T47D (cell line): ENCODE measurements around the gene FAM200C.

ENCODE experiments used
- DNase-seq, 2 experiments: peaks; one replicate each; pipeline versions ENCODE4 v3.0.0 to v3.0.0-alpha.2; 2011 to 2012; ENCODE audit warnings: low read depth in 1 of 2, low spot score in 1 of 2
- JUND ChIP-seq: IDR thresholded peaks from 2 replicates; pipeline ENCODE4 v1.6.1; 2012; ENCODE audit warnings: low read depth
- in situ Hi-C: cut with HindIII; loops from 2 replicates; pipeline ENCODE4 v1.10.0; 2016; ENCODE audit warnings: low sequenced_read_pairs, low pct_unique_long_range_greater_than_20kb

The FAM200C gene

GRCh38 chr5:160397492-160397891 lies 2.4 kb downstream of the FAM200C start:
- in situ Hi-C loops: no loop called here
- no peak for TF ChIP-seq JUND

GRCh38 chr5:160395111-160395510 lies 4.7 kb downstream of the FAM200C start:
- in situ Hi-C loops: no loop called here
- no peak for DNase-seq
- TF ChIP-seq JUND: no peak

More at GRCh38 chr5:160397492-160397891, 2.4 kb downstream of the FAM200C start:
- DNase-seq: no peak

GRCh38 chr5:160390787-160391696 lies 8.8 kb downstream of the FAM200C start:
- TF ChIP-seq JUND: no peak
- in situ Hi-C loops: no loop called here
- DNase-seq: peak in 1 of 2 experiments; percentile 46

- no peak for TF ChIP-seq JUND
- in situ Hi-C loops: no loop called here
- DNase-seq: no peak
These were observed 12.4 kb downstream of the FAM200C start for GRCh38 chr5:160387445-160387844.

GRCh38 chr5:160385496-160385895 lies 14.4 kb downstream of the FAM200C start:
- no peak for TF ChIP-seq JUND
- in situ Hi-C loops: no loop called here
- no peak for DNase-seq

- DNase-seq: no peak
- in situ Hi-C loops: no loop called here
- TF ChIP-seq JUND: no peak
These were observed 15.2 kb downstream of the FAM200C start for GRCh38 chr5:160384681-160385080.

- in situ Hi-C loops: no loop called here
- DNase-seq: no peak
- no peak for TF ChIP-seq JUND
These were observed 17.5 kb downstream of the FAM200C start for GRCh38 chr5:160382346-160382745.

- no peak for DNase-seq
- in situ Hi-C loops: no loop called here
- TF ChIP-seq JUND: no peak
These were observed 19.8 kb downstream of the FAM200C start for GRCh38 chr5:160380041-160380440.

- in situ Hi-C loops: no loop called here
- no peak for TF ChIP-seq JUND
- DNase-seq: no peak
These were observed 20.3 kb downstream of the FAM200C start for GRCh38 chr5:160379511-160379910.

- in situ Hi-C loops: no loop called here
These were observed 21.5 kb downstream of the FAM200C start for GRCh38 chr5:160378330-160378729.

GRCh38 chr5:160377651-160378050 lies 22.2 kb downstream of the FAM200C start:
- DNase-seq: no peak
- TF ChIP-seq JUND: no peak
- in situ Hi-C loops: no loop called here

More at GRCh38 chr5:160378330-160378729, 21.5 kb downstream of the FAM200C start:
- no peak for TF ChIP-seq JUND
- no peak for DNase-seq

- no peak for DNase-seq
- in situ Hi-C loops: no loop called here
- no peak for TF ChIP-seq JUND
These were observed 23.4 kb downstream of the FAM200C start for GRCh38 chr5:160376416-160376815.

- no peak for DNase-seq
- TF ChIP-seq JUND: no peak
- in situ Hi-C loops: no loop called here
These were observed 24.2 kb downstream of the FAM200C start for GRCh38 chr5:160375701-160376100.
